ENCODE data around the gene FBXL15. TPM values are rescaled to one million over a fixed set of nuclear protein-coding genes. Genes with fewer than 3 reads are reported as not detected.
A peak's percentile ranks its signal among the peaks of the same experiment; 100 is the strongest.

The FBXL15 gene
- total and polyA plus RNA-seq, 2 of the 13 experiments (the other 11 are each of a cell fraction or from before 2014, with no cell fraction given) = 4.3 to 8.3 TPM

- TF ChIP-seq FOXC1 (CRISPR knock-in tag; IDR thresholded peaks at IDR 0.05; ENCODE audit: borderline replicate concordance) (no peak), ZNF256 (CRISPR knock-in tag; conservative IDR thresholded peaks at IDR 0.05) (0 out of 2 replicates have a peak, but pooled peaks have one; percentile 41), ZSCAN21 (CRISPR knock-in tag; IDR thresholded peaks at IDR 0.05; ENCODE audit: borderline replicate concordance) (peak; percentile 85), FOSL2 (CRISPR knock-in tag; IDR thresholded peaks at IDR 0.05) (0 out of 2 replicates have a peak, but pooled peaks have one; percentile 4), ZNF766 (CRISPR knock-in tag; IDR thresholded peaks at IDR 0.05; ENCODE audit: borderline replicate concordance) (peak; percentile 76; the same call in 1 of the 2 replicates), ZNF841 (CRISPR knock-in tag; IDR thresholded peaks at IDR 0.05; ENCODE audit: borderline replicate concordance) (peak; percentile 73; the same call in 1 of the 2 replicates), KLF11 (CRISPR knock-in tag; IDR thresholded peaks at IDR 0.05) (no peak), NONO (IDR thresholded peaks at IDR 0.05) (no peak), NONO (CRISPR knock-in tag; conservative IDR thresholded peaks at IDR 0.05) (peak; percentile 65; the same call in 1 of the 2 replicates), PAWR (CRISPR knock-in tag; IDR thresholded peaks at IDR 0.05; ENCODE audit: borderline replicate concordance) (no peak), HES4 (CRISPR knock-in tag; IDR thresholded peaks at IDR 0.05; ENCODE audit: borderline replicate concordance) (peak; percentile 78; the same call in 1 of the 2 replicates), ZNF235 (CRISPR knock-in tag; IDR thresholded peaks at IDR 0.05; ENCODE audit: borderline replicate concordance) (no peak), ARID3A (IDR thresholded peaks at IDR 0.05; ENCODE audit: low read depth, low read length) (no peak), EHMT2 (IDR thresholded peaks at IDR 0.05; ENCODE audit: borderline replicate concordance, low read depth, low read length) (no peak), TAF1 (CRISPR knock-in tag; IDR thresholded peaks at IDR 0.05) (peak; percentile 71; the same call in 1 of the 2 replicates), TFE3 (CRISPR knock-in tag; IDR thresholded peaks at IDR 0.05) (no peak), TP53 (CRISPR knock-in tag; conservative IDR thresholded peaks at IDR 0.05) (no peak), HOXA3 (CRISPR knock-in tag; IDR thresholded peaks at IDR 0.05) (peak; percentile 88), ZNF136 (CRISPR knock-in tag; IDR thresholded peaks at IDR 0.05; ENCODE audit: low read depth) (no peak), ATAD3A (CRISPR knock-in tag; IDR thresholded peaks at IDR 0.05) (0 out of 2 replicates have a peak, but pooled peaks have one; percentile 33), ATF7-NPFF (CRISPR knock-in tag; IDR thresholded peaks at IDR 0.05; ENCODE audit: low read depth) (peak; percentile 89), ZNF558 (CRISPR knock-in tag; IDR thresholded peaks at IDR 0.05; ENCODE audit: borderline replicate concordance) (peak; percentile 68; the same call in 1 of the 2 replicates), MAF1 (CRISPR knock-in tag; IDR thresholded peaks at IDR 0.05; ENCODE audit: borderline replicate concordance) (no peak), ZNF224 (CRISPR knock-in tag; IDR thresholded peaks at IDR 0.05) (no peak), ZNF589 (CRISPR knock-in tag; conservative IDR thresholded peaks at IDR 0.05) (peak; percentile 80; the same call in 1 of the 2 replicates), ZBTB2 (CRISPR knock-in tag; IDR thresholded peaks at IDR 0.05; ENCODE audit: low read depth) (peak; percentile 83), ONECUT2 (CRISPR knock-in tag; IDR thresholded peaks at IDR 0.05) (no peak)
Measured at GRCh38 chr10:102450374-102451104, 29.9 kb downstream of the FBXL15 start (continued).

All from HepG2 (cell line).